K562 (cell line): ENCODE results near the gene ZNF652. TPM values are rescaled to one million over a fixed set of nuclear protein-coding genes. Genes with fewer than 3 reads are reported as not detected.

Source experiments
- ATAC-seq: fragments of 200-7000 bp; cut with Tn5 transposase; 3 replicates; pipeline ENCODE4 v1.9.1; 2020; ENCODE audit warnings: moderate library complexity
- BruUV-seq: library from RNA; stranded (reverse); fragments of 400-500 nt; replicated peaks from 2 replicates; lab custom pipeline; 2021; lab: Mats Ljungman, UMichigan
- CTCF ChIA-PET: fragments of 300-600 bp; formaldehyde crosslinking; extraction: SDS; loops from one replicate; lab custom pipeline; 2021; ENCODE audit warnings: low intra/inter-chr PET ratio; lab: Yijun Ruan, JAX
- POLR2A ChIA-PET: fragments of 300-600, 350-650 bp; sonication (Branson Sonifier 250); formaldehyde crosslinking; extraction: SDS; loops from one replicate; lab custom pipeline; 2021; ENCODE audit warnings: antibody characterized with exemption, inconsistent platforms; lab: Yijun Ruan, JAX
- DNase-seq, 4 experiments: peaks; one replicate each; pipeline versions ENCODE4 v3.0.0 to v3.0.0-alpha.2; 2011 to 2018; ENCODE audit warnings: low spot score in 3 of 4, mixed read lengths in 3 of 4; ENCODE audit errors: extremely low read depth in 1 of 4
- FAIRE-seq: peaks from 2 replicates; lab custom pipeline; 2011; peaks lifted over from hg19 to GRCh38; lab: Jason Lieb, UNC
- H2AFZ ChIP-seq: 2 replicates; pipeline ENCODE4 v1.6.0; 2011; ENCODE audit warnings: low read depth, low read length, control low read depth, inconsistent platforms
- H3K27ac ChIP-seq: fragments of 200-600 bp; 3 replicates; pipeline ENCODE4 v1.8.0; 2011; ENCODE audit warnings: low read depth, mild to moderate bottlenecking, control low read depth, inconsistent platforms, low read length, moderate library complexity, mixed read lengths; ENCODE audit errors: extremely low read depth
- H3K27me3 ChIP-seq, 2 experiments: fragments of 300-600 bp in 1 of 2; 2 replicates in 1 of 2; 3 replicates in 1 of 2; pipeline versions ENCODE4 v1.6.0 to v1.8.0; 2011; ENCODE audit warnings: inconsistent platforms in 2 of 2, low read length in 2 of 2, mild to moderate bottlenecking in 1 of 2, mixed read lengths in 1 of 2, moderate library complexity in 1 of 2; ENCODE audit not compliant: control insufficient read depth in 2 of 2, insufficient read depth in 2 of 2
- H3K36me3 ChIP-seq: fragments of 300-600 bp; 3 replicates; pipeline ENCODE4 v1.8.0; 2011; ENCODE audit warnings: mild to moderate bottlenecking, low read length, inconsistent platforms; ENCODE audit not compliant: control insufficient read depth, insufficient read depth
- H3K4me1 ChIP-seq, 2 experiments: fragments of 200-600 bp in 1 of 2; replicated peaks in 1 of 2; 2 replicates in 1 of 2; 3 replicates in 1 of 2; pipeline versions ENCODE4 v1.5.1 to v1.8.0; 2011; ENCODE audit warnings: inconsistent platforms in 2 of 2, low read length in 2 of 2, mild to moderate bottlenecking in 1 of 2, mixed read lengths in 1 of 2, moderate library complexity in 1 of 2; ENCODE audit not compliant: control insufficient read depth in 2 of 2, insufficient read depth in 2 of 2
- H3K4me2 ChIP-seq: 2 replicates; pipeline ENCODE4 v1.6.1; 2011; ENCODE audit warnings: low read length, control low read depth, inconsistent platforms, mixed read lengths; ENCODE audit not compliant: insufficient read depth
- H3K4me3 ChIP-seq: fragments of 200-600 bp; sonication (generic), shearing (Covaris generic); 2 replicates; pipeline ENCODE4 v1.5.1; 2016; ENCODE audit warnings: control low read depth, inconsistent platforms
- H3K79me2 ChIP-seq: fragments of 200-600 bp; 3 replicates; pipeline ENCODE4 v1.8.0; 2011; ENCODE audit warnings: low read length, inconsistent platforms; ENCODE audit not compliant: control insufficient read depth, insufficient read depth
- H3K9ac ChIP-seq, 2 experiments: 2 replicates each; pipeline versions ENCODE4 v1.6.0 to v1.6.1; 2011; ENCODE audit warnings: low read depth in 2 of 2, low read length in 2 of 2, control low read depth in 1 of 2, inconsistent platforms in 1 of 2, mild to moderate bottlenecking in 1 of 2, mixed read lengths in 1 of 2; ENCODE audit not compliant: insufficient read depth in 1 of 2
- H3K9me1 ChIP-seq: one replicate; pipeline ENCODE4 v1.6.0; 2011; ENCODE audit warnings: inconsistent platforms, mild to moderate bottlenecking, low read length, moderate library complexity; ENCODE audit not compliant: control insufficient read depth, insufficient read depth
- H3K9me3 ChIP-seq: replicated peaks from 2 replicates; pipeline ENCODE4 v1.5.1; 2011; ENCODE audit warnings: low read depth, low read length, inconsistent platforms; ENCODE audit not compliant: control insufficient read depth, insufficient read depth
- H4K20me1 ChIP-seq: replicated peaks from 2 replicates; pipeline ENCODE4 v1.6.1; 2011; ENCODE audit warnings: low read length, inconsistent platforms, mixed read lengths; ENCODE audit not compliant: control insufficient read depth, insufficient read depth
- CAMTA2 ChIP-seq: fragments of 250-450 bp; sonication (Bioruptor Pico); conservative IDR thresholded peaks from 2 replicates; pipeline ENCODE4 v1.5.1; 2022
- EP400 ChIP-seq: fragments of 450-650 bp; IDR thresholded peaks from 2 replicates; pipeline ENCODE4 v1.6.1; 2017; ENCODE audit warnings: antibody characterized with exemption, mild to moderate bottlenecking, moderate library complexity
- FOXK2 ChIP-seq, 2 experiments: fragments of 450-650 bp; IDR thresholded peaks in 1 of 2; conservative IDR thresholded peaks in 1 of 2; 2 replicates each; pipeline ENCODE4 v1.6.1; 2016; ENCODE audit warnings: low read depth in 2 of 2, mild to moderate bottlenecking in 1 of 2
- KLF6 ChIP-seq: fragments of 250-450 bp; sonication (Bioruptor Pico); IDR thresholded peaks from 2 replicates; pipeline ENCODE4 v1.4.0; 2020; ENCODE audit warnings: mild to moderate bottlenecking, moderate library complexity, borderline replicate concordance
- NELFE ChIP-seq: IDR thresholded peaks from 2 replicates; pipeline ENCODE4 v1.6.1; 2011; ENCODE audit warnings: mild to moderate bottlenecking; ENCODE audit not compliant: insufficient read depth, insufficient read length
- RCOR1 ChIP-seq, 2 experiments: IDR thresholded peaks; 2 replicates each; pipeline ENCODE4 v1.6.1; 2012; ENCODE audit warnings: low read depth in 2 of 2, low read length in 2 of 2, borderline replicate concordance in 1 of 2, improper control_type of control experiment in 1 of 2
- YY1 ChIP-seq, 3 experiments: IDR thresholded peaks; 2 replicates each; pipeline ENCODE4 v1.6.1; 2011; ENCODE audit warnings: low read length in 2 of 3, mild to moderate bottlenecking in 2 of 3, moderate library complexity in 2 of 3, borderline replicate concordance in 1 of 3, control low read depth in 1 of 3, low read depth in 1 of 3; ENCODE audit not compliant: insufficient read depth in 3 of 3, insufficient replicate concordance in 2 of 3, control insufficient read depth in 1 of 3, insufficient read length in 1 of 3; ENCODE audit errors: extremely low read depth in 1 of 3
- ZMIZ1 ChIP-seq, 2 experiments: fragments of 150-350 bp in 1 of 2; IDR thresholded peaks; 2 replicates each; pipeline ENCODE4 v1.6.1; 2012 to 2016; ENCODE audit warnings: low read depth in 2 of 2, low read length in 2 of 2, mild to moderate bottlenecking in 1 of 2, moderate library complexity in 1 of 2
- WGBS: fragments of 100-300 bp; shearing (Covaris generic); methylation state at CpG from one replicate; pipeline ENCODE4 v1.1.6; 2016; ENCODE audit warnings: low coverage, mixed read lengths; ENCODE audit not compliant: insufficient coverage; ENCODE audit errors: missing lambda C conversion rate; 5-methylcytosine and 5-hydroxymethylcytosine counted together
- in situ Hi-C: fragments of 300-500 bp; cut with MboI; formaldehyde crosslinking; loops from 4 replicates; pipeline ENCODE4 v1.15.0; 2018; ENCODE audit warnings: inconsistent platforms, mixed read lengths
- intact Hi-C: fragments of 100-400 bp; cut with micrococcal nuclease; formaldehyde crosslinking; loops from 2 replicates; pipeline ENCODE4 v1.14.2; 2022
- polyA plus RNA-seq, 8 experiments: library from polyadenylated mRNA; depleted of rRNA in 4 of 8; stranded (reverse) in 5 of 8; unstranded in 3 of 8; fragments of >200 nt; fragmentation: Nextera tagmentation in 2 of 8; fragmentation: Illumina TruSeq in 1 of 8; extraction: Ambion mirVana in 2 of 8; extraction: Trizol in 1 of 8; gene quantifications; 2 replicates each; pipeline versions ENCODE4 v1.2.1 to v1.2.3, GENCODE V29; 2011 to 2014; ENCODE audit warnings: inconsistent platforms in 1 of 8, missing spikeins in 1 of 8
- total RNA-seq, 7 experiments: library from RNA; depleted of rRNA in 6 of 7; stranded (reverse); fragments of >200 nt in 6 of 7; fragmentation: Illumina TruSeq in 2 of 7; extraction: Trizol in 2 of 7; gene quantifications; 2 replicates each; pipeline versions ENCODE4 v1.2.1 to v1.2.3, GENCODE V29; 2011 to 2021; ENCODE audit warnings: low replicate concordance in 1 of 7

The ZNF652 gene
- total and polyA plus RNA-seq, 9 of the 15 experiments (the other 6 are each of a cell fraction or from before 2014, with no cell fraction given): 5.1 to 15.5 (median 7.8) TPM

GRCh38 chr17:49369760-49370159 lies 7.7 kb upstream of the ZNF652 start:
- WGBS: 33% methylated on average over 1 of the region's 1 CpG
- Histone ChIP-seq H3K9ac (no peak overlapping the region), H3K27ac (no peak overlapping the region), H3K4me2 (no peak overlapping the region), H3K4me1 (peaks cover 0 to 3% of the 10 kb centered on the region in 2 experiments; a peak in 3 of 5 replicates), H3K79me2 (no peaks in the 10 kb centered on the region), H3K27me3 (no peaks in the 10 kb centered on the region), H3K36me3 (no peaks in the 10 kb centered on the region), H3K9me3 (no peaks in the 10 kb centered on the region), H2AFZ (no peak overlapping the region), H3K9me1 (no peaks in the 10 kb centered on the region), H3K4me3 (no peak overlapping the region), H4K20me1 (no peaks in the 10 kb centered on the region)
- POLR2A ChIA-PET: interaction anchor here (2.3 kb wide), 1 partner anchor 8 kb away, joined by 7 read pairs; the partner anchor contains the start of gene ZNF652
- DNase-seq (no peak), ATAC-seq (no peak), FAIRE-seq (no peak)
- no TSS peak for BruUV-seq
- TF ChIP-seq EP400: no peak
- TF ChIP-seq CAMTA2: no peak
- TF ChIP-seq RCOR1 (IDR thresholded peaks at IDR 0.05; ENCODE audit: borderline replicate concordance in 1 of 2, low read depth in 2 of 2, low read length in 2 of 2): no peak
- no peak for TF ChIP-seq YY1 (IDR thresholded peaks at IDR 0.05; ENCODE audit: borderline replicate concordance in 1 of 3, control insufficient read depth in 1 of 3, extremely low read depth in 1 of 3, insufficient read depth in 3 of 3, insufficient read length in 1 of 3, insufficient replicate concordance in 2 of 3, low read depth in 1 of 3, low read length in 2 of 3)
- no peak for TF ChIP-seq NELFE
- TF ChIP-seq ZMIZ1 (IDR thresholded peaks at IDR 0.05; ENCODE audit: low read depth in 2 of 2, low read length in 2 of 2): no peak
- no peak for TF ChIP-seq KLF6 (CRISPR knock-in tag)
- no peak for TF ChIP-seq FOXK2 (conservative IDR thresholded peaks at IDR 0.05 in 1 of 2, IDR thresholded peaks at IDR 0.05 in 1 of 2; ENCODE audit: low read depth in 2 of 2)
- in situ Hi-C loops (no loop called here), intact Hi-C loops (no loop called here)
- CTCF ChIA-PET: no interaction called here
